ENCODE measurements around the gene GDPD4.

Gene GDPD4

GRCh38 chr11:77205467-77206263, 95.8 kb downstream of the GDPD4 start:
- DNase-seq (ENCODE audit: low read depth in 2 of 2): no peak

- DNase-seq (ENCODE audit: low read depth in 2 of 2): no peak
Observed at GRCh38 chr11:77204754-77205466, 96.6 kb downstream of the GDPD4 start.

- no peak for DNase-seq (ENCODE audit: low read depth in 2 of 2)
Observed at GRCh38 chr11:77203901-77204753, 97.4 kb downstream of the GDPD4 start.

GRCh38 chr11:77202941-77203900, 98.3 kb downstream of the GDPD4 start:
- no peak for DNase-seq (ENCODE audit: low read depth in 2 of 2)

GRCh38 chr11:77201991-77202841, 99.3 kb downstream of the GDPD4 start:
- no peak for DNase-seq (ENCODE audit: low read depth in 2 of 2)

- DNase-seq (ENCODE audit: low read depth in 2 of 2): no peak
Observed at GRCh38 chr11:77201370-77201769, 100.1 kb downstream of the GDPD4 start.

GRCh38 chr11:77200351-77201268, 100.9 kb downstream of the GDPD4 start:
- no peak for DNase-seq (ENCODE audit: low read depth in 2 of 2)

GRCh38 chr11:77199137-77199745, 102.2 kb downstream of the GDPD4 start:
- no peak for DNase-seq (ENCODE audit: low read depth in 2 of 2)

- DNase-seq (ENCODE audit: low read depth in 2 of 2): no peak
Observed at GRCh38 chr11:77198440-77198849, 103.0 kb downstream of the GDPD4 start.

GRCh38 chr11:77197626-77198320, 103.7 kb downstream of the GDPD4 start:
- no peak for DNase-seq (ENCODE audit: low read depth in 2 of 2)

GRCh38 chr11:77196961-77197360, 104.5 kb downstream of the GDPD4 start:
- no peak for DNase-seq (ENCODE audit: low read depth in 2 of 2)

GRCh38 chr11:77195071-77195755, 106.3 kb downstream of the GDPD4 start:
- DNase-seq (ENCODE audit: low read depth in 2 of 2): no peak

- no peak for DNase-seq (ENCODE audit: low read depth in 2 of 2)
Observed at GRCh38 chr11:77193911-77194830, 107.3 kb downstream of the GDPD4 start.

GRCh38 chr11:77193167-77193566, 108.3 kb downstream of the GDPD4 start:
- no peak for DNase-seq (ENCODE audit: low read depth in 2 of 2)

- peak in 1 of 2 experiments; percentile 11 for DNase-seq (ENCODE audit: low read depth in 2 of 2)
Observed at GRCh38 chr11:77191823-77192495, 109.5 kb downstream of the GDPD4 start.

GRCh38 chr11:77191429-77191822, 110.1 kb downstream of the GDPD4 start:
- DNase-seq (ENCODE audit: low read depth in 2 of 2): no peak
